Breast epithelium (tissue), 4 donors: ENCODE measurements around the gene PHC2. TPM values are rescaled to one million over a fixed set of nuclear protein-coding genes. Genes with fewer than 3 reads are reported as not detected.

Source experiments
- DNase-seq, 2 donors: peaks; one replicate each; pipeline ENCODE4 v3.0.0-alpha.2; 2019; ENCODE audit warnings: low spot score in 2 of 2
- H3K27ac ChIP-seq, 2 donors: fragments of 200-600 bp; sonication (generic) in 1 of 2; one replicate each; pipeline ENCODE4 v1.5.1; 2016 to 2019; ENCODE audit warnings: mild to moderate bottlenecking in 1 of 2
- H3K27me3 ChIP-seq, 2 donors: fragments of 200-600 bp; sonication (generic) in 1 of 2; one replicate each; pipeline versions ENCODE4 v1.5.1 to v1.6.0; 2017 to 2019; ENCODE audit warnings: control low read depth in 1 of 2, mild to moderate bottlenecking in 1 of 2
- H3K36me3 ChIP-seq: fragments of 200-600 bp; one replicate; pipeline ENCODE4 v1.5.1; 2019
- H3K4me1 ChIP-seq, 2 donors: fragments of 200-600 bp; sonication (generic); one replicate each; pipeline ENCODE4 v1.5.1; 2016 to 2019; ENCODE audit warnings: control low read depth in 1 of 2
- H3K4me3 ChIP-seq, 3 donors: fragments of 200-600 bp; sonication (generic); 1 replicate in 2 of 3; 2 replicates in 1 of 3; pipeline ENCODE4 v1.5.1; 2016 to 2019; ENCODE audit warnings: mild to moderate bottlenecking in 3 of 3, moderate library complexity in 2 of 3
- H3K9me3 ChIP-seq, 2 donors: fragments of 200-600 bp; sonication (generic) in 1 of 2; one replicate each; pipeline ENCODE4 v1.5.1; 2016 to 2019; ENCODE audit warnings: control low read depth in 1 of 2
- CTCF ChIP-seq, 3 donors: fragments of 450-650 bp; IDR thresholded peaks; one replicate each; pipeline ENCODE4 v1.5.1; 2016 to 2017; ENCODE audit warnings: antibody characterized with exemption in 3 of 3, mild to moderate bottlenecking in 3 of 3, moderate library complexity in 3 of 3
- POLR2A ChIP-seq: fragments of 450-650 bp; IDR thresholded peaks from one replicate; pipeline ENCODE4 v1.6.1; 2016; ENCODE audit warnings: antibody characterized with exemption, mild to moderate bottlenecking, moderate library complexity
- POLR2AphosphoS5 ChIP-seq, 3 donors: sonication (generic); formaldehyde crosslinking; IDR thresholded peaks; one replicate each; pipeline ENCODE4 v1.6.1; 2017; ENCODE audit warnings: antibody characterized with exemption in 3 of 3
- intact Hi-C: fragments of 100-400 bp; cut with DNase I; formaldehyde crosslinking; loops from one replicate; pipeline ENCODE4 v1.15.1; 2023; ENCODE audit warnings: low total_unique reads
- total RNA-seq, 3 donors: library from RNA; depleted of rRNA; stranded (reverse); fragments of >200 nt; gene quantifications; one replicate each; pipeline ENCODE4 v1.1.0, GENCODE V29; 2016

The PHC2 gene
- total RNA-seq, 3 donors from 2014 or later, result 103 to 214 (median 134) TPM

GRCh38 chr1:33330906-33331305 lies 100.0 kb downstream of the PHC2 start:
- Histone ChIP-seq H3K4me3 (no peak overlapping the region), H3K27ac (peak overlapping the region; percentile 14 to 88), H3K36me3 (peaks cover 7% of the 10 kb centered on the region), H3K27me3 (no peaks in the 10 kb centered on the region), H3K4me1 (peaks cover 14 to 40% of the 10 kb centered on the region in 2 donors), H3K9me3 (no peaks in the 10 kb centered on the region)
- peak in 1 of 2 donors; percentile 6 for DNase-seq
- no peak for TF ChIP-seq POLR2A
- no peak for TF ChIP-seq CTCF (IDR thresholded peaks at IDR 0.05)
- TF ChIP-seq POLR2AphosphoS5 (IDR thresholded peaks at IDR 0.05), result no peak
- intact Hi-C loops, result no loop called here

DNA sequence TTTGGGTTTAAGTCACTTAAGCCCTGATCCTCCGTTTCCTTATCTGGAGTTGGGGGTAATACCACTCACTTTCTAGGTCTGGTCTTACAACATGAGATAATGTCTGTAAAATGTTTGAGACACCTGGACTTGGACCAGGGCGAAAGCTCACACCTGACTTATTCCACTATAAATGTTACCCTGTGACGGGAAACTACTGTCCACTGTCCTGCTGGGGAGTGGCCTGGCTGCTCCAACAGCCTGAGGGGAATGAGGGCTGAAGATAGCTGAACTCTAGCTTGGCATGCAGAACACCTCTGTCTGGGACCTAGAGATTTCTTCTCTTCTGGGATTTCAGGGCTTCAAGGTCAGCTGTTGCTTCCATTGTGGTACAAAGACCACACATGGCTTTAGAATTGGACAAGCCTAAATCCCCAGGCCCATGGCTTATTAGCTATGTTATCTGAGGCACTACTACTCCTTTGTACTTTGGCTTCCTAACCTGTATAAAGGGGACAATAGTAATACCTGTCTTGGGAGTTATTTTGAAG lies 100.5 kb downstream of the PHC2 start:
- H3K27me3 ChIP-seq, result no peaks in the 10 kb centered on the region
- H3K4me1 ChIP-seq, result peaks cover 14 to 40% of the 10 kb centered on the region in 2 donors
- DNase-seq, result peak in 1 of 2 donors; percentile 39
- H3K9me3 ChIP-seq, result no peaks in the 10 kb centered on the region
- no peak overlapping the region for H3K4me3 ChIP-seq
- intact Hi-C loops, result no loop called here
- peak overlapping the region; percentile 14 to 88 for H3K27ac ChIP-seq
- peaks cover 12% of the 10 kb centered on the region for H3K36me3 ChIP-seq
- TF ChIP-seq POLR2AphosphoS5 (IDR thresholded peaks at IDR 0.05), result no peak
- no peak for TF ChIP-seq CTCF (IDR thresholded peaks at IDR 0.05)
- TF ChIP-seq POLR2A, result no peak

DNA sequence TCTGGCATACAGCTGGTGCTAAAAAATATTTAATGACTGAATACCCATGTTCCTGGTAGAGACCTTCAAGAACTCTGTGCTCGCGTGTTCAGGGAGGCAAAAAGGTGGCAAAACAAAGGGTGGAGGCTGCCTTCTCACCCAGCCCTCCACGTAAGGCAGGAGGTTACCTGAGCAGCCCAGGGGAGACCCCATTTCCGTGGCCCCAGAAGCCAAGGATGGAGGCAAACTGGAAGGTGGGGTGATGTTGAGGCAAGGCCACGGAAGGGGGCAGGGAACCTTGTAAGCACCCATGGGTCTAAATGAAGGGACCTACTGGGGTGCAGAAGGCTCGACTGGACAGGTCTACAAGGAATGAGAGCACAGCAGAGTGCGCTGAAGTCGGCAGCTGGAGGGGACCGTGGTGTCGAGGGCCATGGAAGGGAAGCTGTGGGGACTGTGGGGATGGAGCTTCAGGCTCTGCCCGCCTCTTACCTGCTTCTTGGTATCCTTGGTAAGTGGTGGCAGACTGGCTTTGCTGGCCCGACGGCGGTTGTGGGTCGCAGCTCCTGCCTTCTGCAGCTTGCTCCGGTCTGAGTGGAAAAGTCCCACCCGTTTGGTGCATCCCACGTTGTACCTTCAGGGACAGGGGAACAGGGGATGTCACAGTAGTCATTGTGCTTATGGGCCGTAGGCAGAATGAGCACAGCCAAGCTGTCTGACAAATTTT lies 101.1 kb downstream of the PHC2 start:
- Histone ChIP-seq H3K4me3 (no peak overlapping the region), H3K4me1 (peaks cover 14 to 33% of the 10 kb centered on the region in 2 donors), H3K27ac (peak overlapping the region; percentile 14 to 88), H3K36me3 (peaks cover 14% of the 10 kb centered on the region), H3K27me3 (no peaks in the 10 kb centered on the region), H3K9me3 (no peaks in the 10 kb centered on the region)
- peak in 1 of 2 donors; percentile 22 for DNase-seq
- TF ChIP-seq CTCF (IDR thresholded peaks at IDR 0.05) (no peak), POLR2A (no peak), POLR2AphosphoS5 (IDR thresholded peaks at IDR 0.05) (no peak)
- intact Hi-C loops, result no loop called here

- TF ChIP-seq POLR2A, result no peak
- TF ChIP-seq CTCF (IDR thresholded peaks at IDR 0.05), result no peak
- no peak for TF ChIP-seq POLR2AphosphoS5 (IDR thresholded peaks at IDR 0.05)
- Histone ChIP-seq H3K27me3 (no peaks in the 10 kb centered on the region), H3K36me3 (peaks cover 21% of the 10 kb centered on the region), H3K27ac (peak overlapping the region; percentile 27 to 40), H3K4me3 (no peak overlapping the region), H3K9me3 (no peaks in the 10 kb centered on the region), H3K4me1 (peaks cover 9 to 25% of the 10 kb centered on the region in 2 donors)
- DNase-seq, result peak in 1 of 2 donors; percentile 20
- intact Hi-C loops, result no loop called here
These were observed 102.1 kb downstream of the PHC2 start for GRCh38 chr1:33328817-33329216.
